ENCODE measurements around the gene TMTC2.

The TMTC2 gene

DNA sequence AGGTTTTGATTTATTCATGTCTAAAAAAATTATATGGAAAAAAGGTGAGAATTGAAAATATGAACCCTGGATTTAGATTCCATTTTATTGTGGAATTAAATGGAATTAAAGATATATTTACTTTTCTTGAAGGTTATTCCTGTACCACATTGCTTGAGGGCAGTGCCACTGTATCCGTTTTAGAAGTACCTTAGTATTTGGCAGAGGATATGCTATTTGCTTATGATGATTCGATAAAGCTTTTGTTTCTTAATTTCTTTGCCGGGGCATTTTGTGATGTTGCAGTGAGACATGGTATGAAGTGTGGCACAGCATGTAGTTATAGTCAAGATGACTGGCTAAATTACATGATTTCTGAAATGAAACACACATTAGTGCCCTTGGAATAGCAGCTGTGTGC is 7.6 kb downstream of the TMTC2 start:
- Mint-ChIP-seq H3K9me3 (no peaks in the 10 kb centered on the region), H3K4me3 (no peak overlapping the region), H3K27ac (no peak overlapping the region), H3K4me1 (peaks cover 6% of the 10 kb centered on the region), H3K36me3 (no peaks in the 10 kb centered on the region), H3K27me3 (no peaks in the 10 kb centered on the region)
- CTCF ChIA-PET: no interaction called here
- no peak for DNase-seq

DNA sequence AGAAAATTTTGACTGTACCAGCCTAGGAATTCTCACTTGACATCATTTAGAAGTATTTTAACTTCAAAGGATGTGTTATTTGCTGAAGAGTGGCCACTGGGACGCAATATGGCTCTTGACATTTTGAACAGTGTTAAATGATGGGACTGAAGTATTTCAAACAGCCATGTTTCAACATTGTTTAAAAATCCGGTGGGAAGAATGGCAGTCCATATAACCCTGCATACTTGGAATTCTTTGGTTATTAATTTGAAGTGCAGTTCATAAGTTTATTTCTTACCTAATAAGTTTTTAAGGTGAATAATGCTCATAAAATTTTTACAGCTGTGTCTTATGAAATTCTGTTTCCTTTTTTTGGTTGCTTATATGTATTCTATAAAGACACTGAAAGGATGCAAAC is 8.3 kb downstream of the TMTC2 start:
- CTCF ChIA-PET: no interaction called here
- no peak for DNase-seq
- no peaks in the 10 kb centered on the region for H3K36me3 Mint-ChIP-seq
- H3K4me3 Mint-ChIP-seq: no peak overlapping the region
- H3K27ac Mint-ChIP-seq: no peak overlapping the region
- no peaks in the 10 kb centered on the region for H3K9me3 Mint-ChIP-seq
- H3K4me1 Mint-ChIP-seq: peaks cover 2% of the 10 kb centered on the region
- H3K27me3 Mint-ChIP-seq: no peaks in the 10 kb centered on the region

DNA sequence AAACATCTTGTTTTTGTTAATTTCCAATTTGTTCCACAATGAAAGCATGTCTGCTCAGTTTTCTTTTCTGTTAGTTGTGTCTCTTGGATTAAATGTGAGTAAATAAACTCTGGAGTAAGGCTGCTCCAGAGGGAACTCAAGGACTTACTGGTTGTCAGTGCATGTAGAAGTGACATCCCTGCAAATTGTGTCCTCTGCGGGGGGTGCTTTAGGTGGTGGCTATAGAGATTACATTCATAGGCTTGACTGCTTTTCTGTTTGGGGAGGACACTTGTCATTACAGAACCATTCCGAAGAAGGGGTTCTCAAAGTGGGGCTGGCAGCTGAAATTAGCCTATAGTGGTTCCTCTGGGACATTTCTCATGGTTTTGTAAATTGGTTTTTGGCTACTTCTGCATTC is 8.8 kb downstream of the TMTC2 start:
- Mint-ChIP-seq H3K4me3 (no peak overlapping the region), H3K4me1 (no peaks in the 10 kb centered on the region), H3K27ac (no peak overlapping the region), H3K9me3 (no peaks in the 10 kb centered on the region), H3K36me3 (no peaks in the 10 kb centered on the region), H3K27me3 (no peaks in the 10 kb centered on the region)
- CTCF ChIA-PET: no interaction called here
- no peak for DNase-seq

DNA sequence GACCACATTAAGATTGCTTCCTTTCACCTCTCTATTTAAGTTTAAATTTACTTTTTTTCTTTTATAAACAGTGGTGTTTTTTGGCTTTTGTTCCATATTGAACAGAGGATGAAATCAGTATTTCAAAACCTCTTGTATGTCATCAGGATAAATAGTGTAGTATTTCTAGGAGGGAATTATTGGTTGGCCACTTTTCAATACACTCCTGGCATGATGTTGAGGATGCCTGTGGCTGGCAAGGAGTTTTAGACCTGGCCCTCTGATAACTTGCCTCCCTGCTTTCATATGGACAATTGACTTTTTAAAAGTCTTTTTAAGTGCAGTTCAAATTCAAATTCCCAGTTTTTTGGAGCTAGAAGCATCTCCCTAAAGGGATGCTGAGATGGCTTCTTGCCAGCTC is 9.8 kb downstream of the TMTC2 start:
- H3K27ac Mint-ChIP-seq: no peak overlapping the region
- H3K9me3 Mint-ChIP-seq: no peaks in the 10 kb centered on the region

DNA sequence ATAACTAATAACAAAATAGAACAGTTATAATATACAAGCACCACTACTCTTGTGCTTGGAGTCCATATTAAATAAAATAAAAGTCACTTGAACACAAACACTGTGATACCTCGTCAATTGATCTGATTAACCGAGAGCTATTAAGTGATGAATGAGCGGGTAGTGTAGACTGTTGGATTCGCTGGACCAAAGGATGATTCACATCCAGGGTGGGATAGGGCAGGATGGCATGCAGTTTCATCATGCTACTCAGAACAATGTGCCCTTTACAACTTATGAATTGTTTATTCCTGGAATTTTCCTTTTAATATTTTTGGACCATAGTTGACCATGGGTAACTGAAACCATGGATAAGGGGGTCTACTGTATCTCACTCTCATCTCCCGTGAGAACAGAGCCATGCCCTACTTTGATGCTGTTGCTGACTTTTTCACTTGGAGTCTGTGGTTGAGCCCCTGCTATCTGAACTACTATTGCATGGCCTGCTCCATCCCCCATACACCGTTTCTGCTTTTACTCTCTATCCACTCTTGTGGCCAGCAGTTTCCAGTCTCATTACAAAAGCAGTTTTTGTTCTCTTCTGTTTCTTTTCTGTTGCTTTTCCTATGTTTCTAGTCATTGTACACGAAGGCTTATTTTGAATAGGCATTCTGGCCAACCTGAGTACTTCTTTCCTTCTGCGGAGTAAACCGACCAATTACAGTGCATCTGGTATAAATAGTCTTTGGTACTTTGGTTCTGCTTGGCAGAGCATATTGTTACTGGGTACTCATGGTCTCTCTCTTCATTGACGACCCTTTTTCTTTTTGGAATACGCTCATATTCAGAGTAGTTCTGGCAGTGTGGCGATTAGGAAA is 12.2 kb downstream of the TMTC2 start:
- DNase-seq: no peak
- Mint-ChIP-seq H3K27me3 (no peaks in the 10 kb centered on the region), H3K4me1 (no peaks in the 10 kb centered on the region), H3K36me3 (no peaks in the 10 kb centered on the region), H3K9me3 (no peaks in the 10 kb centered on the region), H3K4me3 (no peak overlapping the region), H3K27ac (no peak overlapping the region)
- CTCF ChIA-PET: no interaction called here

More for the DNA sequence above, 9.8 kb downstream of the TMTC2 start:
- CTCF ChIA-PET: no interaction called here
- Mint-ChIP-seq H3K4me1 (no peaks in the 10 kb centered on the region), H3K4me3 (no peak overlapping the region), H3K27me3 (no peaks in the 10 kb centered on the region), H3K36me3 (no peaks in the 10 kb centered on the region)
- DNase-seq: no peak

DNA sequence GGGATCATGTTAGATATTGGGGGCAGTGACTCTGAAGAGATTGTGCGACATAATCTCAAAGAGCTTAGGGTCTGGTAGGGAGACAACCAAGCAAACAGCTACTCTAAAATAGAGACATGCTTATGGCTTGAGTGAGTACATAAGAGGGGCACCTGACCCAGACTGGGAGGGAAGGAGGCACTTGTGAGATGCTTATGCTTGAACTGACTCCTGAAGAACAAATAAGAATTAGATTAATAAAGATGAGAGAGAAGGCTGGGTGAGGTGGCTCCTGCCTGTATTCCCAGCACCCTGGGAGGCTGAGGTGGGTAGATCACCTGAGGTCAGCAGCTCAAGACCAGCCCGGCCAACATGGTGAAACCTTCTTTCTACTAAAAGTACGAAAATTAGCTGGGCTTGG is 19.1 kb downstream of the TMTC2 start:
- Mint-ChIP-seq H3K27ac (no peak overlapping the region), H3K4me1 (no peaks in the 10 kb centered on the region), H3K36me3 (no peaks in the 10 kb centered on the region), H3K9me3 (no peaks in the 10 kb centered on the region), H3K4me3 (no peak overlapping the region), H3K27me3 (no peaks in the 10 kb centered on the region)
- CTCF ChIA-PET: no interaction called here
- DNase-seq: no peak

DNA sequence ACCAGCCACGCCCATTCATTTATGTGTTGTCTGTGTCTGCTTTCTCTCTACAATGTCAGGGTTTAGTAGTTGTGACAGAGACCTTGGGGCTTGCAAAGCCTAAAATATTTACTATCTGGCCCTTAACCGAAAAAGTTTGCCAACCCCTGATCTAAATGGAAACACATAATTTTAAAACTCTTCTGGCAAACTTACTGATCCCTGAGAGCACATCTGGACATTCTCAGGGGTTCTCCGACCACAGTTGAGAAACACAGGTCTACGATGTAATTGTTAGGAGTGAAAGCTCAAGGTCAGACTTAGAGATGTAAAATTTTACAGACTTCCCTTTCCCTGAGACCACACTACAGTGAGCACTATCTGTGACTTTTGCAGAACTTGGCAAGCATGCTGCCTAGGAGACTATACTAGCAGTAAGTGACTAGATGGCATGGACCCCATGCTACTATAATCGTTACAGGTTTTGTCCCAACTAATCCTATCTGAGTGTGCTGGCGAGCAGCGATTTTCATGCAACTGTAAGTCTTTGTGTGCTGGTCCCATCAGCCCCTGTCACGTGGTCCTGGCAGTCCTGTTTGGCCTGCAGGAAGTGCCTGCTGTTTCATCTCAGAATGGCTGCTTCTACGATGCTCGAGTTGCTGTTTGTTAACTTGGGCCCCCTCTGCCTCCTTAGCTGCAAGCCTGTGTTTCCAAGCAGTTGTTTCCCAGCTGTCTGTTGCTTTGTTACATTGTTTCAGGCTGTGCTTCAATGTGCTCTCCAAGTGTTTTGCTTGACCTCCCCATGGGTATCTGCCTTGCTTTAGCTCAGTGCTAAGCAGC is 21.6 kb downstream of the TMTC2 start:
- Mint-ChIP-seq H3K27ac (no peak overlapping the region), H3K27me3 (no peaks in the 10 kb centered on the region), H3K36me3 (no peaks in the 10 kb centered on the region), H3K4me3 (no peak overlapping the region), H3K4me1 (no peaks in the 10 kb centered on the region), H3K9me3 (no peaks in the 10 kb centered on the region)
- no peak for DNase-seq
- CTCF ChIA-PET: no interaction called here

DNA sequence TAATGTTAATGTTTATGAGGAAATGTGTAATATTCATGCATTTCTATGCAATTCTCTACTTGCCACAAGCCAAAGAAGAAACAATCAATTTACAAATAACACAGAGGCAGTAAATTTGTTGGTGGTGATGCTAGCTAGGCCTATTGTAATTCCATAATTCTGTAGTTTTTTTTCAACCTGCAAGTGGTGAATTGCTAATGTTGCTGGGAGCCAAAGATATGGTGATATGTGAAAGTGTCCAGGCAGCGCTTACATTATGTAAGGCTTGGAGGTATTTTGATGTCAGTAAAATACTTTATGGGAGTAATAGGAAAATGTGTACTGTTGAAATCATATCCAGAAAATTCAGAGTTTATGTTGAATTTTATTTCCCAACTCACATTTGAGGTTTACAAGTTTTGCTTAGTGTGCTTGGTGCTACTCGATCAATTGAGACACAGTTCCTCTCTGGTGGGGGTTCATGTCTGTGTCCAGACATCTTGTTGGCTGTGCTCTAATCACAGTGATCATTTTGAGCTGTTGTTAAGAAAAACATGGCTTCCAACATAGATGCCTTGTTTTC is 23.2 kb downstream of the TMTC2 start:
- H3K36me3 Mint-ChIP-seq: no peaks in the 10 kb centered on the region
- no peak overlapping the region for H3K27ac Mint-ChIP-seq
- H3K9me3 Mint-ChIP-seq: no peaks in the 10 kb centered on the region
- H3K4me1 Mint-ChIP-seq: no peaks in the 10 kb centered on the region
- CTCF ChIA-PET: no interaction called here
- no peak overlapping the region for H3K4me3 Mint-ChIP-seq
- DNase-seq: no peak
- no peaks in the 10 kb centered on the region for H3K27me3 Mint-ChIP-seq

DNA sequence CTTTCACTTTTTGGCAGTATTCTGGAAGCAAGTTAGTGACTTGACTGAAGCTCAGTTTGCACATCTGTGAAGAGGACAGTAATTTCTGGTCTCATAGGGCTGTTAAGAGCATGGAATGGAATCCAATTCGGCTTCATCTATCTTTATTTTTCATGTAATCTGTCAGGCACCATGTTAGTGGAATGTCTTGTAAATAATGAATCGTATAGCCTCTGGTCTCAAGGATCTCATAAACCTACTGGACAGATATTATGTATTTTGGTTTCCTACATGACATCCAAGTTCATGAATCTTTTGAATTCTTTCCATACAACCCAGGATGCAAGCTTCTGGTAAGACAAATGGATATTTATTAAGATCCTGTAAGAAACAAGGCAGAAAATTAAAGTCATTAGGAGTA is 24.0 kb downstream of the TMTC2 start:
- CTCF ChIA-PET: interaction anchor here (1.2 kb wide), 1 partner anchor 24 kb away, joined by 3 read pairs; the partner anchor contains the start of gene TMTC2
- H3K27ac Mint-ChIP-seq: no peak overlapping the region

DNA sequence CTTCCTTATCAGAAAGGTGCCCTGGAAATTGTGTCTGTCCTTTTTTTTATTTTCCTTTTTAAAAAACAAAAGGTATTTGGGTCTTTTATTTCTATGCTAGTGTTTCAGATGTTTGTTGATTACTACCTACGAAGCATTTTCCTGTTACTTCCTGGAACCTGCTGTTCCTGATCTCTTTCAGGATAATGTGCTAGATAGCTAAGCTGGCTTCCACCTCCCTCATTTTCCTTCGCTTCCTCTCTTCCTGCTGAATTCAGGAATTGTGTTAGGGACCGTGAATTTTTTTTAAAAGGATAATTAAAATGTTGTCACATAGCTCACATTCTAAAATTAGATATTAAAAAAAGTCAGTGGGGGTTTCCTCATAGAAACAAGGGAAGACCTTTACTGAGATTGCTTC is 27.7 kb downstream of the TMTC2 start:
- DNase-seq: no peak
- H3K9me3 Mint-ChIP-seq: no peaks in the 10 kb centered on the region
- no peaks in the 10 kb centered on the region for H3K4me1 Mint-ChIP-seq
- CTCF ChIA-PET: no interaction called here
- H3K27me3 Mint-ChIP-seq: no peaks in the 10 kb centered on the region
- no peak overlapping the region for H3K4me3 Mint-ChIP-seq
- no peaks in the 10 kb centered on the region for H3K36me3 Mint-ChIP-seq
- H3K27ac Mint-ChIP-seq: no peak overlapping the region

More for the DNA sequence above, 24.0 kb downstream of the TMTC2 start:
- Mint-ChIP-seq H3K27me3 (no peaks in the 10 kb centered on the region), H3K9me3 (no peaks in the 10 kb centered on the region), H3K4me1 (no peaks in the 10 kb centered on the region), H3K4me3 (no peak overlapping the region), H3K36me3 (no peaks in the 10 kb centered on the region)
- no peak for DNase-seq

DNA sequence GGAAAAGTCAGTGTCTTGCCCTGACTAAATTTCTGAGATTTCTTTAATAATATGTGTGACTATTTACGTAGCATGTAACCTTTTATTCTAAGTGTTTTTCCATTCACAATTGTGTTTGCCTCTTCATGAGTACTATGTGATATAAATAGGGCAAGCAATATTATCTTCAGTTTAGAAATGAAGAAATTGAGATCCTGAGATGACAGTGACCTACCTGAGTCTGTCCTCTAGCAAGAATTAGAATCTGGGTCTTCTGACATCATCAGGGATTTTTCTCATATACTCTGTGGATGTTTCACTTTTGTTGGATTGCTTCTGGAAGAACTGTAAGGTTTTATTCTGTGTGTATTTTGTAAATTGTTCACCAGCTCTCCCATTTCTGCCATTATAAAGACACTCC is 35.0 kb downstream of the TMTC2 start:
- Mint-ChIP-seq H3K9me3 (no peaks in the 10 kb centered on the region), H3K4me3 (no peak overlapping the region), H3K27ac (no peak overlapping the region), H3K27me3 (no peaks in the 10 kb centered on the region), H3K4me1 (no peaks in the 10 kb centered on the region), H3K36me3 (no peaks in the 10 kb centered on the region)
- DNase-seq: no peak
- CTCF ChIA-PET: no interaction called here

DNA sequence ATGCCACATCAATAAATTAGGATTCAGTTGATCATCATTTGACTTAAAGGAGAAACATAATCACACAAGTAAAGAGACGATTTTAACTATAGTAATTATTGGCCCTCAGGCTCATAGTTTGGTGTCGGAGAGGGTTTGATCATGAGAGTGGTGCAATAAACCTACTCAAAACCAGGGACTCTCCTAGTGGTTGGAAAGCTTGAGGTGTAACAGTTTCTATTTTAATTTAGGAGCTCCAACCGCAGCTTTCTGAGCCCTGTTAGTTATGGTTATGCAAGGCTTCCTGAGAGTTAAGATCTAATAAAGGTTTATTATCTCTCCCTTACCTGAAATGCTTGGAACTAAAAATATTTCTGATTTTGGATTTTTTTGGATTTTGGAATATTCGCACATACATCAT is 36.4 kb downstream of the TMTC2 start:
- Mint-ChIP-seq H3K36me3 (no peaks in the 10 kb centered on the region), H3K4me3 (no peak overlapping the region), H3K27ac (no peak overlapping the region), H3K9me3 (no peaks in the 10 kb centered on the region), H3K4me1 (no peaks in the 10 kb centered on the region), H3K27me3 (no peaks in the 10 kb centered on the region)
- CTCF ChIA-PET: no interaction called here
- no peak for DNase-seq

DNA sequence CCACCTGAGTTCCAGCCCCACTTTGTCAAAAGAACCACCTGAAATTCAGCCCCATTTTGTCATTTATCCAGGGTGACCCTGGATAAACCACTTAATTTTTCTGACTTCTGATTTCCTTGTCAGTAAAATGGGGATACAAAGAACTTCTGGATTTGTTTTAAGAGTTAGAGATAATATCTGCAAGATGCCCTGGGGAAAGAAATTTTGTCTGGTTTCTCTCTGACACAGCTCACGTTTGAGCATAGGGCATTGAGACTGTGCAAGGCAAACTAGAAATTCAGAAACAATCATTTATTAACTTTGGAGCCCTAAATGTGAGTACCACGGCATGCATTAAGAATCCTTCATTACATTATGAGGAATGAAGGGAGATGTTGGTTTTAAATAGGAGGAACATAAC is 37.2 kb downstream of the TMTC2 start:
- H3K4me3 Mint-ChIP-seq: no peak overlapping the region
- no peak for DNase-seq
- no peaks in the 10 kb centered on the region for H3K4me1 Mint-ChIP-seq
- H3K27ac Mint-ChIP-seq: no peak overlapping the region
- CTCF ChIA-PET: no interaction called here
- no peaks in the 10 kb centered on the region for H3K27me3 Mint-ChIP-seq
- no peaks in the 10 kb centered on the region for H3K9me3 Mint-ChIP-seq
- H3K36me3 Mint-ChIP-seq: no peaks in the 10 kb centered on the region

DNA sequence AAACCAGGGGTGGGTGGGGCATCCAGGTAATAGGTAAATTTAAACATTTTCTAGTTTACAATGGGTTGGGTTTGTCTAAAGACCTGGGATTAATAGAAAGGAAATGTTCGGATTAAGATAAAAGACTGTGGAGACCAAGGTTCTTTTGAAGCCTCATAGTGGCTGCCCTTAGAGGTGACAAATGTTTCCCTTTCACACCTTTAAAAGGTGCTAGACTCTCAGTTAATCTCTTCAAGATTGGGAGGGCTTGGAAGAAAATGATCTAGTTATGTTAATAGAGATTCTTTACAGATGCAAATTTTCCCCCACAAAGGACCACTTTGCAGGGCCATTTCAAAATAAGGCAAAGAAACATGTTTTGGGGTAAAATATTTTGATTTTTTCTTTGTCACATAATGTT is 39.0 kb downstream of the TMTC2 start:
- H3K27me3 Mint-ChIP-seq: no peaks in the 10 kb centered on the region
- no peak overlapping the region for H3K4me3 Mint-ChIP-seq
- no peak overlapping the region for H3K27ac Mint-ChIP-seq
- no peak for DNase-seq
- no peaks in the 10 kb centered on the region for H3K4me1 Mint-ChIP-seq
- CTCF ChIA-PET: no interaction called here
- peaks cover 5% of the 10 kb centered on the region for H3K9me3 Mint-ChIP-seq
- H3K36me3 Mint-ChIP-seq: no peaks in the 10 kb centered on the region

DNA sequence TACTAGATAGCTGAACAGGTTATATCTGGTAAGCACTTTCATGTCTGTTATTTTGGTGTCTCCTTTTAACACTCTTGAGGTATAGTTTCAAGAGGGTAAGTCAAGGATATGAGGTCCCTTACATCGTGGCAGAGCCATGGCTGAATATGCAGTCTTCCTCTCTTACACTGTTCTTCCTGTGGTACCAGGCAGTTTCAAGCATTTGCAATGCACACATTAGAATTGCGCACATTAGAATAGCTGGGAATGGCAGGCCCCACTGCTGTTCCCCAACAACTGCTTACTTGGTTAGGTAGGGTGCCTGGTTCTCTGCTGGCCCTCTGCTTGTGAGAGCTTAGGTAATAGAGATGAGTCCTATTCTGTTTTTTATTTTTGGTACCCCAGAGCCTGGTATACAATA is 41.2 kb downstream of the TMTC2 start:
- no peaks in the 10 kb centered on the region for H3K27me3 Mint-ChIP-seq
- no peaks in the 10 kb centered on the region for H3K4me1 Mint-ChIP-seq

More for the DNA sequence above, 41.2 kb downstream of the TMTC2 start:
- no peak for DNase-seq
- CTCF ChIA-PET: no interaction called here
- H3K9me3 Mint-ChIP-seq: peaks cover 5% of the 10 kb centered on the region
- H3K27ac Mint-ChIP-seq: no peak overlapping the region
- no peaks in the 10 kb centered on the region for H3K36me3 Mint-ChIP-seq
- H3K4me3 Mint-ChIP-seq: no peak overlapping the region
